ENCODE results near the gene AKAP6.

- TF ChIP-seq POLR2AphosphoS5 (IDR thresholded peaks at IDR 0.05) (no peak), CTCF (IDR thresholded peaks at IDR 0.05) (no peak), POLR2A (IDR thresholded peaks at IDR 0.05) (no peak)
These were observed 13.1 kb downstream of the AKAP6 start for GRCh38 chr14:32341947-32342846.
